CD8-positive, alpha-beta memory T cell (primary cell): ENCODE results near the gene ICAM2. TPM values are rescaled to one million over a fixed set of nuclear protein-coding genes. Genes with fewer than 3 reads are reported as not detected.

ENCODE experiments used
- CTCF ChIA-PET: fragments of 350-600 bp; sonication (Branson Sonifier 250); formaldehyde crosslinking; loops from one replicate; lab custom pipeline; 2021; ENCODE audit warnings: antibody characterized with exemption; lab: Charles Lee
- POLR2A ChIA-PET: fragments of 350-600 bp; sonication (Branson Sonifier 250); formaldehyde crosslinking; loops from one replicate; lab custom pipeline; 2021; ENCODE audit warnings: antibody characterized with exemption; lab: Charles Lee
- DNase-seq, 5 donors: peaks; one replicate each; pipeline versions ENCODE4 v3.0.0 to v3.0.0-alpha.2; 2020 to 2022; ENCODE audit warnings: mixed read lengths in 1 of 5
- H3K27ac ChIP-seq: one replicate; pipeline ENCODE4 v1.7.0; 2013; ENCODE audit warnings: low read depth, mild to moderate bottlenecking, low read length, moderate library complexity
- H3K27me3 ChIP-seq: 2 replicates; pipeline ENCODE4 v1.7.0; 2013; ENCODE audit warnings: low read length, mild to moderate bottlenecking; ENCODE audit not compliant: insufficient read depth, poor library complexity, severe bottlenecking
- H3K36me3 ChIP-seq: 2 replicates; pipeline ENCODE4 v1.7.0; 2013; ENCODE audit warnings: mild to moderate bottlenecking, low read length, moderate library complexity; ENCODE audit not compliant: insufficient read depth
- H3K4me1 ChIP-seq: 2 replicates; pipeline ENCODE4 v1.7.0; 2013; ENCODE audit warnings: mild to moderate bottlenecking, low read length, moderate library complexity; ENCODE audit not compliant: insufficient read depth
- H3K4me3 ChIP-seq: 2 replicates; pipeline ENCODE4 v1.7.0; 2013; ENCODE audit warnings: mild to moderate bottlenecking, low read length
- H3K9me3 ChIP-seq: 2 replicates; pipeline ENCODE4 v1.7.0; 2013; ENCODE audit warnings: mild to moderate bottlenecking, low read length
- H3K27ac Mint-ChIP-seq, 8 donors: one replicate each; pipeline ENCODE4 v1.8.0; 2020 to 2021; ENCODE audit warnings: mixed read lengths in 8 of 8, mild to moderate bottlenecking in 6 of 8, inconsistent platforms in 3 of 8, moderate library complexity in 3 of 8
- H3K27me3 Mint-ChIP-seq, 2 donors: one replicate each; pipeline ENCODE4 v1.8.0; 2020 to 2021; ENCODE audit warnings: mixed read lengths in 2 of 2, mild to moderate bottlenecking in 1 of 2, moderate library complexity in 1 of 2
- H3K36me3 Mint-ChIP-seq, 3 donors: one replicate each; pipeline ENCODE4 v1.8.0; 2020 to 2021; ENCODE audit warnings: mixed read lengths in 3 of 3, inconsistent platforms in 1 of 3, mild to moderate bottlenecking in 1 of 3
- H3K4me1 Mint-ChIP-seq, 3 donors: one replicate each; pipeline ENCODE4 v1.8.0; 2020 to 2021; ENCODE audit warnings: mixed read lengths in 3 of 3, inconsistent platforms in 1 of 3, mild to moderate bottlenecking in 1 of 3
- H3K4me3 Mint-ChIP-seq, 7 donors: one replicate each; pipeline ENCODE4 v1.8.0; 2020 to 2021; ENCODE audit warnings: mixed read lengths in 7 of 7, mild to moderate bottlenecking in 6 of 7, moderate library complexity in 4 of 7, inconsistent platforms in 2 of 7
- H3K9me3 Mint-ChIP-seq, 5 donors: one replicate each; pipeline ENCODE4 v1.8.0; 2020 to 2022; ENCODE audit warnings: mixed read lengths in 5 of 5, mild to moderate bottlenecking in 3 of 5, moderate library complexity in 2 of 5, inconsistent platforms in 1 of 5
- polyA plus RNA-seq: library from polyadenylated mRNA; unstranded; fragments of 300-500 nt; fragmentation: Illumina TruSeq; gene quantifications from one replicate; pipeline ENCODE4 v1.2.3, GENCODE V29; 2021
- total RNA-seq, 2 experiments: library from RNA; stranded (reverse); gene quantifications; one replicate each; pipeline ENCODE4 v1.2.3, GENCODE V29; 2021

The ICAM2 gene
- total and polyA plus RNA-seq, 3 experiments from 2014 or later, result 77.4 to 301 (median 80.7) TPM

GRCh38 chr17:64036198-64036922 is 15.9 kb upstream of the ICAM2 start:
- Histone ChIP-seq H3K27me3 (no peaks in the 10 kb centered on the region), H3K36me3 (no peaks in the 10 kb centered on the region), H3K4me1 (no peaks in the 10 kb centered on the region), H3K4me3 (no peak overlapping the region), H3K27ac (no peak overlapping the region), H3K9me3 (no peaks in the 10 kb centered on the region)
- Mint-ChIP-seq H3K4me3 (no peak overlapping the region), H3K36me3 (peaks cover under 1 to 35% (median 14%) of the 10 kb centered on the region in 3 donors), H3K27ac (peak overlapping the region in 5 of 8 donors; percentile 26 to 95 (median 48)), H3K4me1 (peaks cover 0 to 12% (median 8%) of the 10 kb centered on the region in 3 donors), H3K9me3 (no peaks in the 10 kb centered on the region), H3K27me3 (no peaks in the 10 kb centered on the region)
- ChIA-PET CTCF (no interaction called here), POLR2A (no interaction called here)
- no peak for DNase-seq

DNA sequence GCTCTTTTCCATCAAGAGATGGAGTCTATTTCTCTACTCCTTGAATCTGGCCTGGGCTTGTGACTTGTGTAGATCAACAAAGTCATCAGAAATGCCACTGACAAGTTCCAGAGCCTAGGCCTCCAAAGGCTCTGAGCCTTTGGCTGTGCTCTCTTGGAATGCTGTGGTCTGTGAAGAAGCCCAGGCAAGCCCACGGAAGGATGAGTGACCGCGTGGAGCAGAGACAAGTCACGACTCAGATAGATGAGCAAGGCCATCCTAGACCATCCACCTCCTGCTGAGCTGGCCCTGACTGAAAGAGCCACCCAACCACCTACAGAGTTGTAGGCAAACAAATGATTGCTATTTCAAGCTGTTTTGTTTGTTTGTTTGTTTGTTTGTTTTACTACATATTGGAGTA is 11.6 kb upstream of the ICAM2 start:
- Histone ChIP-seq H3K4me1 (peaks cover 8% of the 10 kb centered on the region), H3K9me3 (no peaks in the 10 kb centered on the region), H3K4me3 (no peak overlapping the region), H3K36me3 (no peaks in the 10 kb centered on the region), H3K27me3 (no peaks in the 10 kb centered on the region), H3K27ac (no peak overlapping the region)
- peaks cover 12 to 21% (median 19%) of the 10 kb centered on the region in 3 donors for H3K4me1 Mint-ChIP-seq
- H3K4me3 Mint-ChIP-seq, result no peak overlapping the region
- no peaks in the 10 kb centered on the region for H3K9me3 Mint-ChIP-seq
- DNase-seq, result no peak
- H3K36me3 Mint-ChIP-seq, result peaks cover 0 to 9% (median 5%) of the 10 kb centered on the region in 3 donors
- peak overlapping the region in 2 of 8 donors; percentile 11 to 66 for H3K27ac Mint-ChIP-seq
- ChIA-PET CTCF (interaction anchor here (0.7 to 15.0 kb wide), 6 partner anchors 18 to 115 kb away, joined by 3 to 334 read pairs (median 122); partner anchors contain the start of genes CSHL1, ERN1, GH1 and PRR29), POLR2A (interaction anchor here (0.6 kb wide), 1 partner anchor 113 kb away, joined by 3 read pairs; no protein-coding TSS in a partner anchor)
- H3K27me3 Mint-ChIP-seq, result no peaks in the 10 kb centered on the region

DNA sequence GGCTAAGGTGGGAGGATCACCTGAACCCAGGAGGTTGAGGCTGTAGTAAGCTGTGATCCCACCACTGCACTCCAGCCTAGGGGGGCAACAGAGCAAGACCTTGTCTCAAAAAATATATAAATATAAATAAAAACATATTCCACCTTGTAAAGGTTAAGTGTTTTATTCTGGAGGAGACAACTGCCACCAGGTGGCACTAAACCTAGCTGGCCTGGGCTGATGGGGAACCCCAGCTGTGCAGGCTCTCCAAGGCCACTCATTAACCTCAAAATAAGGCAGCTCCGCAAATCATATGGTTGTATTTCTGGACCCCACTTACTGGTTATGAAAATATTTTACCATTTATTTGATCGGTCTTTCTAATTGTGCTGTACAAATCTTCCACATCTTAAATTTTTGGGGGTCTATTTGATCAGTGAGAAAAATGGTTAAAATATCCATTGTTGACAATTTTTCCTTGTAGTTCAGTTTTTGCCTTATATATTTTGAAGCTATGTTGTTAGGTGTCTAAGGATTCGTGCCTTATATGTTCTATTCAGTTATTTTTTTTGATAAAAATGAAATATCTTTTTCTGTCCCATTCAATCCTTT is 8.5 kb upstream of the ICAM2 start:
- no peaks in the 10 kb centered on the region for H3K9me3 Mint-ChIP-seq
- no peaks in the 10 kb centered on the region for H3K9me3 ChIP-seq
- H3K27me3 ChIP-seq, result no peaks in the 10 kb centered on the region
- H3K4me1 ChIP-seq, result peaks cover 36% of the 10 kb centered on the region
- H3K27ac ChIP-seq, result no peak overlapping the region
- ChIA-PET CTCF (interaction anchor here (0.6 to 15.0 kb wide), 48 partner anchors 8 to 131 kb away, joined by 3 to 334 read pairs (median 4); partner anchors contain the start of genes CD79B, CSHL1, ERN1 and GH1), POLR2A (interaction anchor here (0.8 to 2.6 kb wide), 6 partner anchors 9 to 117 kb away, joined by 4 to 19 read pairs (median 14); partner anchors contain the start of genes ERN1 and ICAM2)
- peaks cover 0 to 4% (median 0%) of the 10 kb centered on the region in 3 donors for H3K36me3 Mint-ChIP-seq
- no peak overlapping the region for H3K4me3 Mint-ChIP-seq
- peaks cover 30 to 44% (median 44%) of the 10 kb centered on the region in 3 donors for H3K4me1 Mint-ChIP-seq
- no peaks in the 10 kb centered on the region for H3K27me3 Mint-ChIP-seq
- no peaks in the 10 kb centered on the region for H3K36me3 ChIP-seq
- H3K27ac Mint-ChIP-seq, result peak overlapping the region in 2 of 8 donors; percentile 23 to 38
- peak; percentile 55 to 79 (median 60) for DNase-seq
- no peak overlapping the region for H3K4me3 ChIP-seq

DNA sequence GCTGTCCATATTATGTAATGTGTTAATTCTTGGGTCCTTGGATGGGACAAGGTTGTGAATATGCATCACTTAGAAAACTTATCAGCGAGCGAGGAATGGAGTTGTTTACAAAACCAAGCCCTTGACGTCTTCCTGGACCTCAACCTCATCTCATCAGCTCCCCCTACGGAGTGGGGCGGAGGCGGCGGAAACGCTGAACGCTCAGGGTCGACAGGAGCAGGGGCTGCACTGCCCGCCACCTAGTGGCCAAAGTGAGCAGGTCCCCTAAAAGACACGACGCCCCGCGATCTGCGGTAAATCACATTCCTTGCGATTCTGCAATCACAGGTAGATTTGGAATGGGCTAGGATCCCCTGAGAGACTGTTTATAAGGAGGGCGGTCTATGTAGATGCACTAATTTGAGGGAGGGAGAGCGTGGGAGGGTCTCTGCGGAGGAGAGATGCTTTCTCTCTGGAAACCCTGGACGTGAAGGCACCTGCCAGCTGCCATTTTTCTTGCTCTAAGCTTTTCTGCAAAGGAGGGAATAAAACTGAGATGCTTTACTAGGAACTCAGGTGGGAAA is 5.4 kb upstream of the ICAM2 start:
- Histone ChIP-seq H3K36me3 (no peaks in the 10 kb centered on the region), H3K4me3 (peak overlapping the region; percentile 58), H3K4me1 (peaks cover 67% of the 10 kb centered on the region), H3K9me3 (no peaks in the 10 kb centered on the region), H3K27me3 (no peaks in the 10 kb centered on the region), H3K27ac (peak overlapping the region; percentile 81)
- Mint-ChIP-seq H3K4me3 (peak overlapping the region; percentile 51 to 94 (median 82)), H3K4me1 (peaks cover 51 to 74% (median 70%) of the 10 kb centered on the region in 3 donors), H3K27me3 (peaks cover 0 to under 1% of the 10 kb centered on the region in 2 donors), H3K27ac (peak overlapping the region; percentile 94 to 100 (median 98)), H3K9me3 (no peaks in the 10 kb centered on the region), H3K36me3 (no peaks in the 10 kb centered on the region)
- DNase-seq, result peak; percentile 91 to 97 (median 95)
- POLR2A ChIA-PET, result interaction anchor here (0.9 to 3.0 kb wide), 12 partner anchors 9 to 252 kb away, joined by 3 to 20 read pairs (median 10); partner anchors contain the start of genes DDX42, ERN1, GH1 and PRR29
- CTCF ChIA-PET, result interaction anchor here (0.7 to 15.0 kb wide), 42 partner anchors 9 to 136 kb away, joined by 3 to 334 read pairs (median 5); partner anchors contain the start of genes CD79B, CSHL1, ERN1 and GH1

- peak overlapping the region; percentile 58 for H3K4me3 ChIP-seq
- ChIA-PET POLR2A (interaction anchor here (0.9 to 3.0 kb wide), 12 partner anchors 8 to 251 kb away, joined by 3 to 20 read pairs (median 10); partner anchors contain the start of genes DDX42, ERN1, GH1 and PRR29), CTCF (interaction anchor here (0.7 to 15.0 kb wide), 40 partner anchors 8 to 135 kb away, joined by 3 to 334 read pairs (median 5); partner anchors contain the start of genes CD79B, CSHL1, ERN1 and GH1)
- peaks cover 0 to 2% (median 2%) of the 10 kb centered on the region in 5 donors for H3K9me3 Mint-ChIP-seq
- no peaks in the 10 kb centered on the region for H3K9me3 ChIP-seq
- H3K27ac Mint-ChIP-seq, result peak overlapping the region; percentile 94 to 100 (median 98)
- H3K27me3 Mint-ChIP-seq, result peaks cover 0 to 5% of the 10 kb centered on the region in 2 donors
- peaks cover 52 to 79% (median 72%) of the 10 kb centered on the region in 3 donors for H3K4me1 Mint-ChIP-seq
- H3K4me3 Mint-ChIP-seq, result peak overlapping the region; percentile 51 to 94 (median 82)
- no peaks in the 10 kb centered on the region for H3K36me3 ChIP-seq
- peak overlapping the region; percentile 81 for H3K27ac ChIP-seq
- peaks cover 0 to 4% (median 0%) of the 10 kb centered on the region in 3 donors for H3K36me3 Mint-ChIP-seq
- DNase-seq, result peak in 4 of 5 donors; percentile 43 to 78 (median 54)
- H3K27me3 ChIP-seq, result no peaks in the 10 kb centered on the region
- peaks cover 69% of the 10 kb centered on the region for H3K4me1 ChIP-seq
Measured at GRCh38 chr17:64024781-64025731, 4.6 kb upstream of the ICAM2 start.

- Mint-ChIP-seq H3K27me3 (peaks cover 0 to 5% of the 10 kb centered on the region in 2 donors), H3K36me3 (peaks cover 0 to 8% (median 0%) of the 10 kb centered on the region in 3 donors), H3K4me3 (peak overlapping the region in 6 of 7 donors; percentile 51 to 94 (median 82)), H3K4me1 (peaks cover 52 to 85% (median 71%) of the 10 kb centered on the region in 3 donors), H3K27ac (peak overlapping the region; percentile 94 to 100 (median 98)), H3K9me3 (peaks cover 0 to 2% (median 2%) of the 10 kb centered on the region in 5 donors)
- Histone ChIP-seq H3K9me3 (no peaks in the 10 kb centered on the region), H3K27me3 (no peaks in the 10 kb centered on the region), H3K27ac (peak overlapping the region; percentile 81), H3K36me3 (no peaks in the 10 kb centered on the region), H3K4me1 (peaks cover 69% of the 10 kb centered on the region), H3K4me3 (no peak overlapping the region)
- no peak for DNase-seq
- ChIA-PET CTCF (interaction anchor here (1.7 to 15.0 kb wide), 13 partner anchors 11 to 122 kb away, joined by 4 to 334 read pairs (median 13); partner anchors contain the start of genes CD79B, CSHL1, ERN1 and GH1), POLR2A (interaction anchor here (2.1 to 3.0 kb wide), 6 partner anchors 8 to 122 kb away, joined by 8 to 20 read pairs (median 14); partner anchors contain the start of genes ERN1, GH1 and PRR29)
Measured at GRCh38 chr17:64024215-64024654, 3.8 kb upstream of the ICAM2 start.
